Fibroblast of lung (primary cell): ENCODE measurements around the gene EXOSC10. TPM values are rescaled to one million over a fixed set of nuclear protein-coding genes. Genes with fewer than 3 reads are reported as not detected.

Source experiments
- DNase-seq, 2 donors: peaks; one replicate each; pipeline versions ENCODE4 v3.0.0 to v3.0.0-alpha.2; 2010; ENCODE audit warnings: low read depth in 2 of 2
- H2AFZ ChIP-seq: 2 replicates; pipeline ENCODE4 v1.5.1; 2012; ENCODE audit warnings: low read length, control low read depth, inconsistent platforms
- H3K27ac ChIP-seq: 2 replicates; pipeline ENCODE4 v1.5.1; 2011; ENCODE audit warnings: low read length, control low read depth; ENCODE audit not compliant: insufficient read depth
- H3K27me3 ChIP-seq: 2 replicates; pipeline ENCODE4 v1.5.1; 2011; ENCODE audit warnings: mild to moderate bottlenecking, low read length; ENCODE audit not compliant: control insufficient read depth, insufficient read depth
- H3K36me3 ChIP-seq: 2 replicates; pipeline ENCODE4 v1.5.1; 2011; ENCODE audit warnings: low read length; ENCODE audit not compliant: control insufficient read depth, insufficient read depth
- H3K4me1 ChIP-seq: 2 replicates; pipeline ENCODE4 v1.5.1; 2011; ENCODE audit warnings: low read length; ENCODE audit not compliant: control insufficient read depth, insufficient read depth; ENCODE audit errors: extremely low read depth
- H3K4me2 ChIP-seq: 2 replicates; pipeline ENCODE4 v1.5.1; 2011; ENCODE audit warnings: low read length, control low read depth; ENCODE audit not compliant: insufficient read depth; ENCODE audit errors: extremely low read depth
- H3K4me3 ChIP-seq, 4 experiments: fragments of 200-600 bp in 1 of 4; sonication (generic) in 1 of 4; replicated peaks in 1 of 4; 2 replicates each; pipeline ENCODE4 v1.5.1; 2011 to 2016; ENCODE audit warnings: low read length in 4 of 4, low read depth in 3 of 4, mild to moderate bottlenecking in 3 of 4, control low read depth in 2 of 4, inconsistent platforms in 1 of 4, mixed read lengths in 1 of 4; ENCODE audit not compliant: insufficient read depth in 1 of 4; ENCODE audit errors: control extremely low read depth in 1 of 4
- H3K79me2 ChIP-seq: 2 replicates; pipeline ENCODE4 v1.5.1; 2012; ENCODE audit warnings: mild to moderate bottlenecking, low read length, inconsistent platforms; ENCODE audit not compliant: control insufficient read depth, insufficient read depth
- H3K9ac ChIP-seq: 2 replicates; pipeline ENCODE4 v1.5.1; 2011; ENCODE audit warnings: mild to moderate bottlenecking, low read length, control low read depth; ENCODE audit not compliant: insufficient read depth
- H3K9me3 ChIP-seq: 2 replicates; pipeline ENCODE4 v1.5.1; 2012; ENCODE audit warnings: low read depth, low read length; ENCODE audit not compliant: control insufficient read depth, insufficient read depth
- H4K20me1 ChIP-seq: 2 replicates; pipeline ENCODE4 v1.5.1; 2011; ENCODE audit warnings: low read length; ENCODE audit not compliant: control insufficient read depth, insufficient read depth; ENCODE audit errors: extremely low read depth
- EZH2 ChIP-seq: IDR thresholded peaks from 2 replicates; pipeline ENCODE4 v1.5.1; 2012; ENCODE audit warnings: low read length, control low read depth, mild to moderate bottlenecking; ENCODE audit errors: missing control alignments
- polyA plus RNA-seq, 2 donors: library from polyadenylated mRNA; depleted of rRNA in 1 of 2; stranded (reverse) in 1 of 2; unstranded in 1 of 2; fragments of >200 nt; gene quantifications; 2 replicates each; pipeline ENCODE4 v1.2.1, GENCODE V29; 2011 to 2012; ENCODE audit warnings: missing spikeins in 1 of 2
- total RNA-seq: library from RNA; depleted of rRNA; stranded (reverse); fragments of >200 nt; gene quantifications from 2 replicates; pipeline ENCODE4 v1.2.1, GENCODE V29; 2014
- TF ChIP-seq, protein P1 (sequence below), 2 donors: IDR thresholded peaks in 1 of 2; conservative IDR thresholded peaks in 1 of 2; 1 replicate in 1 of 2; 2 replicates in 1 of 2; pipeline ENCODE4 v1.5.1; 2011 to 2012; ENCODE audit warnings: low read length in 2 of 2, control low read depth in 1 of 2, inconsistent platforms in 1 of 2, low read depth in 1 of 2, mild to moderate bottlenecking in 1 of 2

EXOSC10 gene
- total and polyA plus RNA-seq, 2 donors (not counting 1 experiment from before 2014, with no cell fraction given) = 36.2 to 56.3 TPM

DNA sequence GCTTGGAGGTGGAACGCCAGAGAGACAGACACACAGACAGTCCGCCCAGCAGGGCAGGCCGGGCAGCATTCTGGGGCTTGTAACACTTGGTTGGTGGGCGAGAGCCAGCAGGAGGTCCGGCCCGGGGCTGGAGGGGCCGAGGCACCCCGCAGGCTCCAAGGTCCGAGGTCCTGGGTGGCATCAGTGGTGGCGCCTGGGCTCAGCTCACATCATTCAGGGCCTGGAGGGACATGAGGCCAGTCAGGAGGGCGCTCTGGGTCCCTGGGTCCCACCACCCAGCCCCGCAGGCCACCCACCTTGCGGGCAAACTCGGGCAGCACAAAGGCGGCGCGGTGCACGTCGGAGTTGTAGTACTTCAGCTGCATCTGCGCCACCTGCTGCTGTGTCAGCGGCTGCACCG is 45.0 kb downstream of the EXOSC10 start:
- no peaks in the 10 kb centered on the region for H3K4me1 ChIP-seq
- no peaks in the 10 kb centered on the region for H4K20me1 ChIP-seq
- no peaks in the 10 kb centered on the region for H3K27me3 ChIP-seq
- peaks cover 16% of the 10 kb centered on the region for H3K79me2 ChIP-seq
- TF ChIP-seq EZH2 = no peak
- TF ChIP-seq, protein P1, sequence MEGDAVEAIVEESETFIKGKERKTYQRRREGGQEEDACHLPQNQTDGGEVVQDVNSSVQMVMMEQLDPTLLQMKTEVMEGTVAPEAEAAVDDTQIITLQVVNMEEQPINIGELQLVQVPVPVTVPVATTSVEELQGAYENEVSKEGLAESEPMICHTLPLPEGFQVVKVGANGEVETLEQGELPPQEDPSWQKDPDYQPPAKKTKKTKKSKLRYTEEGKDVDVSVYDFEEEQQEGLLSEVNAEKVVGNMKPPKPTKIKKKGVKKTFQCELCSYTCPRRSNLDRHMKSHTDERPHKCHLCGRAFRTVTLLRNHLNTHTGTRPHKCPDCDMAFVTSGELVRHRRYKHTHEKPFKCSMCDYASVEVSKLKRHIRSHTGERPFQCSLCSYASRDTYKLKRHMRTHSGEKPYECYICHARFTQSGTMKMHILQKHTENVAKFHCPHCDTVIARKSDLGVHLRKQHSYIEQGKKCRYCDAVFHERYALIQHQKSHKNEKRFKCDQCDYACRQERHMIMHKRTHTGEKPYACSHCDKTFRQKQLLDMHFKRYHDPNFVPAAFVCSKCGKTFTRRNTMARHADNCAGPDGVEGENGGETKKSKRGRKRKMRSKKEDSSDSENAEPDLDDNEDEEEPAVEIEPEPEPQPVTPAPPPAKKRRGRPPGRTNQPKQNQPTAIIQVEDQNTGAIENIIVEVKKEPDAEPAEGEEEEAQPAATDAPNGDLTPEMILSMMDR (conservative IDR thresholded peaks at IDR 0.05 in 1 of 2, IDR thresholded peaks at IDR 0.05 in 1 of 2; ENCODE audit: low read depth in 1 of 2, low read length in 2 of 2) = no peak
- no peaks in the 10 kb centered on the region for H3K9me3 ChIP-seq
- H3K9ac ChIP-seq = no peak overlapping the region
- no peak overlapping the region for H3K4me3 ChIP-seq
- no peak overlapping the region for H2AFZ ChIP-seq
- peaks cover 14% of the 10 kb centered on the region for H3K36me3 ChIP-seq
- no peak overlapping the region for H3K27ac ChIP-seq
- no peak overlapping the region for H3K4me2 ChIP-seq
- no peak for DNase-seq

- Histone ChIP-seq H3K9me3 (no peaks in the 10 kb centered on the region), H3K4me3 (no peak overlapping the region), H2AFZ (no peak overlapping the region), H3K79me2 (peaks cover 11% of the 10 kb centered on the region), H4K20me1 (no peaks in the 10 kb centered on the region), H3K27ac (no peak overlapping the region), H3K4me2 (no peak overlapping the region), H3K4me1 (no peaks in the 10 kb centered on the region), H3K9ac (no peak overlapping the region), H3K36me3 (peaks cover 14% of the 10 kb centered on the region), H3K27me3 (no peaks in the 10 kb centered on the region)
- TF ChIP-seq EZH2 = no peak
- TF ChIP-seq, protein P1 (conservative IDR thresholded peaks at IDR 0.05 in 1 of 2, IDR thresholded peaks at IDR 0.05 in 1 of 2; ENCODE audit: low read depth in 1 of 2, low read length in 2 of 2) = no peak
- no peak for DNase-seq
Measured at GRCh38 chr1:11054181-11054580, 45.5 kb downstream of the EXOSC10 start.

- H3K9ac ChIP-seq = no peak overlapping the region
- DNase-seq = peak in 1 of 2 donors; percentile 12
- no peak overlapping the region for H3K4me2 ChIP-seq
- H2AFZ ChIP-seq = no peak overlapping the region
- no peaks in the 10 kb centered on the region for H3K27me3 ChIP-seq
- peaks cover 14% of the 10 kb centered on the region for H3K36me3 ChIP-seq
- TF ChIP-seq EZH2 = no peak
- TF ChIP-seq, protein P1 (conservative IDR thresholded peaks at IDR 0.05 in 1 of 2, IDR thresholded peaks at IDR 0.05 in 1 of 2; ENCODE audit: low read depth in 1 of 2, low read length in 2 of 2) = no peak
- no peaks in the 10 kb centered on the region for H4K20me1 ChIP-seq
- no peaks in the 10 kb centered on the region for H3K9me3 ChIP-seq
- no peak overlapping the region for H3K4me3 ChIP-seq
- H3K27ac ChIP-seq = no peak overlapping the region
- H3K4me1 ChIP-seq = no peaks in the 10 kb centered on the region
- peaks cover 7% of the 10 kb centered on the region for H3K79me2 ChIP-seq
Measured at GRCh38 chr1:11053758-11054137, 45.9 kb downstream of the EXOSC10 start.
